Loucy (cell line): ENCODE measurements around the gene DOK6.

Source experiments
- EZH2phosphoT487 ChIP-seq: fragments of 200-600 bp; IDR thresholded peaks from 2 replicates; pipeline ENCODE4 v1.6.1; 2018; ENCODE audit warnings: antibody characterized with exemption, mild to moderate bottlenecking, moderate library complexity, borderline replicate concordance
- TF ChIP-seq, protein P1 (sequence below): fragments of 200-600 bp; sonication (generic); conservative IDR thresholded peaks from 2 replicates; pipeline ENCODE4 v1.5.1; 2014; ENCODE audit warnings: mild to moderate bottlenecking, antibody characterized with exemption, low read length

DNA sequence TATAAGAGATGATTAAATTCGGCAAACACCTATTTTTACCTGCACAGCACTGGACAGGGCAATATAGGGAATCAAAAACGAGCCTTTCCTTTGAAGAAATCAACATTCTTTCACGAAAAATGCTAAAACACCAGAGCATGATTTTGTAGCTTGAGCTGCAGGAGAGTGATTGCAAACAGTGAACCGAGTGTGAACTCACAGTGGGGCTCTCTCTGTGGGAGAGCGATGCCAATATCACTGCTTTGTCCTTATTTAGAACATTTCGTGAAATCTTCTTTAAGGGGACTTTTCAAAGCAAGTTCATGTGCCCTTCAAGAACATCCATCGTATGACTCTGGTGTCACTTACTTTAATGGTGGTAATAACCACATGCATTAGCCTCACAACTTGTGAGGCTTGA lies 308.2 kb downstream of the DOK6 start:
- TF ChIP-seq, protein P1, sequence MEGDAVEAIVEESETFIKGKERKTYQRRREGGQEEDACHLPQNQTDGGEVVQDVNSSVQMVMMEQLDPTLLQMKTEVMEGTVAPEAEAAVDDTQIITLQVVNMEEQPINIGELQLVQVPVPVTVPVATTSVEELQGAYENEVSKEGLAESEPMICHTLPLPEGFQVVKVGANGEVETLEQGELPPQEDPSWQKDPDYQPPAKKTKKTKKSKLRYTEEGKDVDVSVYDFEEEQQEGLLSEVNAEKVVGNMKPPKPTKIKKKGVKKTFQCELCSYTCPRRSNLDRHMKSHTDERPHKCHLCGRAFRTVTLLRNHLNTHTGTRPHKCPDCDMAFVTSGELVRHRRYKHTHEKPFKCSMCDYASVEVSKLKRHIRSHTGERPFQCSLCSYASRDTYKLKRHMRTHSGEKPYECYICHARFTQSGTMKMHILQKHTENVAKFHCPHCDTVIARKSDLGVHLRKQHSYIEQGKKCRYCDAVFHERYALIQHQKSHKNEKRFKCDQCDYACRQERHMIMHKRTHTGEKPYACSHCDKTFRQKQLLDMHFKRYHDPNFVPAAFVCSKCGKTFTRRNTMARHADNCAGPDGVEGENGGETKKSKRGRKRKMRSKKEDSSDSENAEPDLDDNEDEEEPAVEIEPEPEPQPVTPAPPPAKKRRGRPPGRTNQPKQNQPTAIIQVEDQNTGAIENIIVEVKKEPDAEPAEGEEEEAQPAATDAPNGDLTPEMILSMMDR, result no peak
- no peak for TF ChIP-seq EZH2phosphoT487
